HEK293 (cell line): ENCODE results near the gene DNAH11.

ENCODE experiments used
- KLF16 ChIP-seq: fragments of 450-650 bp; formaldehyde crosslinking; IDR thresholded peaks from 2 replicates; pipeline ENCODE4 v1.5.1; 2017; ENCODE audit warnings: missing biosample characterization, missing genetic modification characterization
- KLF8 ChIP-seq: fragments of 450-650 bp; formaldehyde crosslinking; IDR thresholded peaks from 2 replicates; pipeline ENCODE4 v1.5.1; 2016; ENCODE audit warnings: missing biosample characterization, missing genetic modification characterization
- REST ChIP-seq: fragments of 450-650 bp; formaldehyde crosslinking; IDR thresholded peaks from 2 replicates; pipeline ENCODE4 v1.5.1; 2016; ENCODE audit warnings: missing biosample characterization, missing genetic modification characterization
- TSHZ1 ChIP-seq: fragments of 450-650 bp; formaldehyde crosslinking; IDR thresholded peaks from 2 replicates; pipeline ENCODE4 v1.5.1; 2016; ENCODE audit warnings: missing biosample characterization, missing genetic modification characterization, borderline replicate concordance
- ZBTB1 ChIP-seq: fragments of 450-650 bp; formaldehyde crosslinking; IDR thresholded peaks from 2 replicates; pipeline ENCODE4 v1.5.1; 2016; ENCODE audit warnings: missing biosample characterization, missing genetic modification characterization
- ZNF174 ChIP-seq: fragments of 450-650 bp; formaldehyde crosslinking; IDR thresholded peaks from 2 replicates; pipeline ENCODE4 v1.5.0; 2017; ENCODE audit warnings: missing biosample characterization, mild to moderate bottlenecking, missing genetic modification characterization
- ZNF239 ChIP-seq: fragments of 450-650 bp; formaldehyde crosslinking; IDR thresholded peaks from 2 replicates; pipeline ENCODE4 v1.5.1; 2016; ENCODE audit warnings: missing biosample characterization, missing genetic modification characterization
- ZNF274 ChIP-seq, 2 experiments: fragments of 200-500 bp in 1 of 2; fragments of 450-650 bp in 1 of 2; sonication (Bioruptor generic) in 1 of 2; formaldehyde crosslinking in 1 of 2; IDR thresholded peaks; 2 replicates each; pipeline versions ENCODE4 v1.5.1 to v1.6.1; 2014 to 2016; ENCODE audit warnings: borderline replicate concordance in 1 of 2, inconsistent platforms in 1 of 2, low read length in 1 of 2, missing biosample characterization in 1 of 2, missing genetic modification characterization in 1 of 2
- ZNF518A ChIP-seq: fragments of 450-650 bp; formaldehyde crosslinking; conservative IDR thresholded peaks from 2 replicates; pipeline ENCODE4 v1.5.1; 2016; ENCODE audit warnings: low read depth, missing biosample characterization, missing genetic modification characterization
- ZNF610 ChIP-seq: fragments of 450-650 bp; formaldehyde crosslinking; IDR thresholded peaks from 2 replicates; pipeline ENCODE4 v1.5.1; 2016; ENCODE audit warnings: missing biosample characterization, missing genetic modification characterization, borderline replicate concordance
- ZNF654 ChIP-seq: fragments of 450-650 bp; formaldehyde crosslinking; IDR thresholded peaks from 2 replicates; pipeline ENCODE4 v1.5.1; 2016; ENCODE audit warnings: low read depth, missing biosample characterization, missing genetic modification characterization
- ZNF792 ChIP-seq: fragments of 450-650 bp; formaldehyde crosslinking; IDR thresholded peaks from 2 replicates; pipeline ENCODE4 v1.5.1; 2016; ENCODE audit warnings: missing biosample characterization, missing genetic modification characterization
- TF ChIP-seq, protein P1 (sequence below): fragments of 450-650 bp; formaldehyde crosslinking; IDR thresholded peaks from 2 replicates; pipeline ENCODE4 v1.5.1; 2016; ENCODE audit warnings: missing biosample characterization, missing genetic modification characterization

DNA sequence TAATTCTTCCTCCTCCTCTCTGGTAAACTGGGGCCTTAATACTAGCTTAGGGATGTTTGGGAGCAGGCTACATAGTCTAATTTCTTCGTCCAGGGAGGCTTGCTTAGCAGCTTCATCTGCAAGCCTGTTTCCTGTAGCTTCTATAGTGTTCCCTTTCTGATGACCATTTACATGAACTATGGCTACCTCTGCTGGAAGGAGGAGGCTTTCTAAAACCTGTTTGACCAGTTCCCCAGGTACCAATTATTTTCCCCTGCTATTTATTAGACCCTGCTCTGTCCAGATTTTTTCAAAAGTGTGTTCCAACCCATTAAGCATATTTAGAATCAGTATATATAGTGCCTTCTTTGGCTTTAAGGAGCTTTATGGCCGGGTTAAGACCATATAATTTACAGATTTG is 38.8 kb upstream of the DNAH11 start:
- TF ChIP-seq ZNF518A (tag by site-specific recombination) (no peak), ZNF239 (tag by site-specific recombination) (no peak), ZNF654 (tag by site-specific recombination) (no peak), ZNF274 (IDR thresholded peaks at IDR 0.05; ENCODE audit: low read length) (no peak), ZNF274 (tag by site-specific recombination; IDR thresholded peaks at IDR 0.05; ENCODE audit: borderline replicate concordance) (no peak), KLF8 (no peak), KLF16 (tag by site-specific recombination) (no peak), ZNF174 (tag by site-specific recombination) (no peak), ZBTB1 (tag by site-specific recombination) (no peak), ZNF792 (tag by site-specific recombination) (no peak), ZNF610 (tag by site-specific recombination) (no peak), REST (no peak), TSHZ1 (tag by site-specific recombination) (no peak)
- TF ChIP-seq, protein P1, sequence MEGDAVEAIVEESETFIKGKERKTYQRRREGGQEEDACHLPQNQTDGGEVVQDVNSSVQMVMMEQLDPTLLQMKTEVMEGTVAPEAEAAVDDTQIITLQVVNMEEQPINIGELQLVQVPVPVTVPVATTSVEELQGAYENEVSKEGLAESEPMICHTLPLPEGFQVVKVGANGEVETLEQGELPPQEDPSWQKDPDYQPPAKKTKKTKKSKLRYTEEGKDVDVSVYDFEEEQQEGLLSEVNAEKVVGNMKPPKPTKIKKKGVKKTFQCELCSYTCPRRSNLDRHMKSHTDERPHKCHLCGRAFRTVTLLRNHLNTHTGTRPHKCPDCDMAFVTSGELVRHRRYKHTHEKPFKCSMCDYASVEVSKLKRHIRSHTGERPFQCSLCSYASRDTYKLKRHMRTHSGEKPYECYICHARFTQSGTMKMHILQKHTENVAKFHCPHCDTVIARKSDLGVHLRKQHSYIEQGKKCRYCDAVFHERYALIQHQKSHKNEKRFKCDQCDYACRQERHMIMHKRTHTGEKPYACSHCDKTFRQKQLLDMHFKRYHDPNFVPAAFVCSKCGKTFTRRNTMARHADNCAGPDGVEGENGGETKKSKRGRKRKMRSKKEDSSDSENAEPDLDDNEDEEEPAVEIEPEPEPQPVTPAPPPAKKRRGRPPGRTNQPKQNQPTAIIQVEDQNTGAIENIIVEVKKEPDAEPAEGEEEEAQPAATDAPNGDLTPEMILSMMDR (tag by site-specific recombination), result no peak
